ENCODE results near the gene IGSF21. TPM values are rescaled to one million over a fixed set of nuclear protein-coding genes. Genes with fewer than 3 reads are reported as not detected.

Gene IGSF21
- total and polyA plus RNA-seq, 2 donors (not counting 1 experiment from before 2014, with no cell fraction given): not detected

DNA sequence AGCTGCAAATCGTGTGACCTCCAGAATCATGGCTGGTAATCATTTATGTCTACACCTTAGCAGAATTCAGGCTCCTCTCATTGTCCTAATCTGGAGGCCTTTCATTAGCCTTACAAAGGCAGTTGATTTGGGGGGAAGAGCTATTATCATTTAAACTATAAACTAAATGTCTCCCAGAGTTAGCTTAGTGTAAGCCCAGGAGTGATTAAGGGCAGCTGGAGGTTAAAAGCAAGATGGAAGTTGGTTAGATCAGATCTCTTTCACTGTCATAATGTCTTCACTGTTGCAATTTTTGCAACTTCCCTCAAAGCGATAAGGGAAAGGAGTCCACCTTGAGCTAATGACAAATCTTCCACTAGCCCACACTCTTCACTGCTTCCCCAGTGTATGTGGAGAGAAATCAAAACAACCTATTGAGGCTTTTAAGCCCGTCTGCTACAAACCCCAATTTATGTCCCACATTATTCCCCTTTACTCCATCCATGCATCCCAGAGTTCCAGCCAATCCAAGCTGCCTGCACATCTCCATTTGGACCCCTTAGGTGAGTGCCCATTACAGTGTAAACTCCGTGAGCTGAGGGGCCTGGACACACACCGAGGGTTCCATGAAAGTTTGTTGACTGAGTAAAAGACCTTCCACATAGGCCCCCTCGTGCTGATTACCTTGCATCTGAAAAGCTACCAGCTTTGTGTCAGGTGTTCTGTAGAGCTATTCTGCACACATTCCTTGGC, 311.7 kb downstream of the IGSF21 start:
- no peak overlapping the region for H2AFZ ChIP-seq (ENCODE audit: insufficient read depth, low read depth, low read length, poor library complexity, severe bottlenecking)
- no peak for TF ChIP-seq EZH2 (IDR thresholded peaks at IDR 0.05; ENCODE audit: borderline replicate concordance, insufficient read depth, low read depth, low read length, poor library complexity, severe bottlenecking)
- TF ChIP-seq, protein P1, sequence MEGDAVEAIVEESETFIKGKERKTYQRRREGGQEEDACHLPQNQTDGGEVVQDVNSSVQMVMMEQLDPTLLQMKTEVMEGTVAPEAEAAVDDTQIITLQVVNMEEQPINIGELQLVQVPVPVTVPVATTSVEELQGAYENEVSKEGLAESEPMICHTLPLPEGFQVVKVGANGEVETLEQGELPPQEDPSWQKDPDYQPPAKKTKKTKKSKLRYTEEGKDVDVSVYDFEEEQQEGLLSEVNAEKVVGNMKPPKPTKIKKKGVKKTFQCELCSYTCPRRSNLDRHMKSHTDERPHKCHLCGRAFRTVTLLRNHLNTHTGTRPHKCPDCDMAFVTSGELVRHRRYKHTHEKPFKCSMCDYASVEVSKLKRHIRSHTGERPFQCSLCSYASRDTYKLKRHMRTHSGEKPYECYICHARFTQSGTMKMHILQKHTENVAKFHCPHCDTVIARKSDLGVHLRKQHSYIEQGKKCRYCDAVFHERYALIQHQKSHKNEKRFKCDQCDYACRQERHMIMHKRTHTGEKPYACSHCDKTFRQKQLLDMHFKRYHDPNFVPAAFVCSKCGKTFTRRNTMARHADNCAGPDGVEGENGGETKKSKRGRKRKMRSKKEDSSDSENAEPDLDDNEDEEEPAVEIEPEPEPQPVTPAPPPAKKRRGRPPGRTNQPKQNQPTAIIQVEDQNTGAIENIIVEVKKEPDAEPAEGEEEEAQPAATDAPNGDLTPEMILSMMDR (IDR thresholded peaks at IDR 0.05): no peak
- ChIA-PET CTCF (interaction anchor here (0.6 kb wide), 1 partner anchor 28 kb away, joined by 5 read pairs; no protein-coding TSS in a partner anchor), POLR2A (no interaction called here)
- no peaks in the 10 kb centered on the region for H3K9me3 ChIP-seq (ENCODE audit: control extremely low read depth in 1 of 3, control insufficient read depth in 2 of 3, insufficient read depth in 1 of 3, low read length in 2 of 3)
- no peak overlapping the region for H3K27ac Mint-ChIP-seq
- H3K9ac ChIP-seq (ENCODE audit: low read length): no peak overlapping the region
- H3K27me3 Mint-ChIP-seq: peaks cover 17% of the 10 kb centered on the region
- intact Hi-C loops (cut with micrococcal nuclease): no loop called here
- no peaks in the 10 kb centered on the region for H3K4me1 Mint-ChIP-seq
- no peaks in the 10 kb centered on the region for H3K4me1 ChIP-seq (ENCODE audit: control insufficient read depth in 2 of 2, insufficient read depth in 2 of 2, low read length in 2 of 2)
- H3K9me3 Mint-ChIP-seq (ENCODE audit: insufficient read depth): no peaks in the 10 kb centered on the region
- no peak overlapping the region for H3K4me3 Mint-ChIP-seq
- H3K27ac ChIP-seq (ENCODE audit: low read length in 2 of 2): no peak overlapping the region
- no peaks in the 10 kb centered on the region for H4K20me1 ChIP-seq (ENCODE audit: control insufficient read depth, insufficient read depth, low read length, poor library complexity, severe bottlenecking)
- DNase-seq (no peak), ATAC-seq (ENCODE audit: low read depth) (no peak)
- 78% methylated on average over 3 of the region's 6 CpGs for WGBS (ENCODE audit: insufficient coverage)
- no peak overlapping the region for H3K4me2 ChIP-seq (replicated peaks; ENCODE audit: low read depth, low read length, poor library complexity, severe bottlenecking)
- H3K36me3 ChIP-seq (replicated peaks in 1 of 2; ENCODE audit: control extremely low read depth in 1 of 2, control insufficient read depth in 1 of 2, extremely low read depth in 1 of 2, insufficient read depth in 2 of 2, low read length in 1 of 2): no peaks in the 10 kb centered on the region
- no peaks in the 10 kb centered on the region for H3K27me3 ChIP-seq (replicated peaks in 1 of 4; ENCODE audit: control extremely low read depth in 1 of 4, control insufficient read depth in 3 of 4, insufficient read depth in 4 of 4, low read length in 3 of 4)
- H3K79me2 ChIP-seq (ENCODE audit: control insufficient read depth, insufficient read depth, low read length): no peaks in the 10 kb centered on the region
- no peak overlapping the region for H3K4me3 ChIP-seq (ENCODE audit: control extremely low read depth in 1 of 5, extremely low read depth in 1 of 5, insufficient read depth in 1 of 5, low read depth in 2 of 5, low read length in 4 of 5)

DNA sequence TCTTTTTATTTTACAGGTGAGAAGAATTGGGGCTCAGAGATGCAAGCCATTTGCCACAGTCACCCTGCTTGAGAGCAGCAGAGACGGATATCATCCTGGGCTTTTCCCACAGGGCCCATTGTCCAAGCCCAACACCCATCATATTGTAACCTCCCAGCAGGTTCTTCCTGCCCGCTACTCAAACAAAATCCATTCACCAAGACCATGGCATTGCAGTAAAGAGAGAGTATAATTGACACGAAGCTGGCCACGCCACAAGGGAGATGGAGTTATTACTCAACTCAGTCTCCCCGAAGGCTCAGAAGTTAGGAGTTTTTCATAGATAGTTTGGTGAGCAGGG, 312.2 kb downstream of the IGSF21 start:
- no peaks in the 10 kb centered on the region for H3K27me3 ChIP-seq (replicated peaks in 1 of 4; ENCODE audit: control extremely low read depth in 1 of 4, control insufficient read depth in 3 of 4, insufficient read depth in 4 of 4, low read length in 3 of 4)
- TF ChIP-seq, protein P1 (IDR thresholded peaks at IDR 0.05): no peak
- TF ChIP-seq EZH2 (IDR thresholded peaks at IDR 0.05; ENCODE audit: borderline replicate concordance, insufficient read depth, low read depth, low read length, poor library complexity, severe bottlenecking): no peak
- H3K27ac Mint-ChIP-seq: no peak overlapping the region
- H3K27ac ChIP-seq (ENCODE audit: low read length in 2 of 2): no peak overlapping the region
- no peaks in the 10 kb centered on the region for H3K79me2 ChIP-seq (ENCODE audit: control insufficient read depth, insufficient read depth, low read length)
- H3K9me3 ChIP-seq (ENCODE audit: control extremely low read depth in 1 of 3, control insufficient read depth in 2 of 3, insufficient read depth in 1 of 3, low read length in 2 of 3): no peaks in the 10 kb centered on the region
- peaks cover 13% of the 10 kb centered on the region for H3K27me3 Mint-ChIP-seq
- intact Hi-C loops (cut with micrococcal nuclease): no loop called here
- H3K4me3 ChIP-seq (ENCODE audit: control extremely low read depth in 1 of 5, extremely low read depth in 1 of 5, insufficient read depth in 1 of 5, low read depth in 2 of 5, low read length in 4 of 5): no peak overlapping the region
- POLR2A ChIA-PET: no interaction called here
- no peaks in the 10 kb centered on the region for H4K20me1 ChIP-seq (ENCODE audit: control insufficient read depth, insufficient read depth, low read length, poor library complexity, severe bottlenecking)
- H2AFZ ChIP-seq (ENCODE audit: insufficient read depth, low read depth, low read length, poor library complexity, severe bottlenecking): no peak overlapping the region
- WGBS (ENCODE audit: insufficient coverage): 92% methylated on average over 2 of the region's 5 CpGs
- no peak overlapping the region for H3K9ac ChIP-seq (ENCODE audit: low read length)
- no peaks in the 10 kb centered on the region for H3K4me1 Mint-ChIP-seq
- CTCF ChIA-PET: no interaction called here
- no peaks in the 10 kb centered on the region for H3K36me3 ChIP-seq (replicated peaks in 1 of 2; ENCODE audit: control extremely low read depth in 1 of 2, control insufficient read depth in 1 of 2, extremely low read depth in 1 of 2, insufficient read depth in 2 of 2, low read length in 1 of 2)
- H3K4me1 ChIP-seq (ENCODE audit: control insufficient read depth in 2 of 2, insufficient read depth in 2 of 2, low read length in 2 of 2): no peaks in the 10 kb centered on the region
- ATAC-seq (ENCODE audit: low read depth) (no peak), DNase-seq (no peak)
- H3K9me3 Mint-ChIP-seq (ENCODE audit: insufficient read depth): no peaks in the 10 kb centered on the region
- no peak overlapping the region for H3K4me2 ChIP-seq (replicated peaks; ENCODE audit: low read depth, low read length, poor library complexity, severe bottlenecking)
- H3K4me3 Mint-ChIP-seq: no peak overlapping the region
